Fibroblast of skin of left quadriceps (primary cell): ENCODE data around the gene CNNM1.

Source experiments
- DNase-seq, 2 experiments: peaks; one replicate each; pipeline ENCODE4 v3.0.0-alpha.2; 2013; ENCODE audit warnings: low read depth in 2 of 2

The CNNM1 gene

GRCh38 chr10:99329304-99329553 lies at the start of gene CNNM1:
CNNM1 (plus strand) TSS chr10:99329356; CDS start chr10:99329388, 32 bp downstream.
- no peak for DNase-seq

GRCh38 chr10:99279626-99280111 lies 49.5 kb upstream of the CNNM1 start:
- peak; percentile 77 to 80 for DNase-seq

- no peak for DNase-seq
These were observed 48.7 kb upstream of the CNNM1 start for GRCh38 chr10:99280472-99280871.

GRCh38 chr10:99285881-99286280 lies 43.3 kb upstream of the CNNM1 start:
- DNase-seq, result peak; percentile 23 to 24

GRCh38 chr10:99290306-99290705 lies 38.9 kb upstream of the CNNM1 start:
- DNase-seq, result no peak

GRCh38 chr10:99292159-99292558 lies 37.0 kb upstream of the CNNM1 start:
- DNase-seq, result peak; percentile 73 to 75

GRCh38 chr10:99296605-99297004 lies 32.6 kb upstream of the CNNM1 start:
- no peak for DNase-seq

- no peak for DNase-seq
These were observed 32.1 kb upstream of the CNNM1 start for GRCh38 chr10:99297033-99297432.

GRCh38 chr10:99303899-99304861 lies 25.0 kb upstream of the CNNM1 start:
- no peak for DNase-seq

GRCh38 chr10:99304862-99305229 lies 24.3 kb upstream of the CNNM1 start:
- DNase-seq, result no peak

- no peak for DNase-seq
These were observed 16.7 kb upstream of the CNNM1 start for GRCh38 chr10:99312501-99312900.

GRCh38 chr10:99315853-99316252 lies 13.3 kb upstream of the CNNM1 start:
- DNase-seq, result no peak

GRCh38 chr10:99316374-99316773 lies 12.8 kb upstream of the CNNM1 start:
- no peak for DNase-seq

GRCh38 chr10:99318048-99318447 lies 11.1 kb upstream of the CNNM1 start:
- no peak for DNase-seq

- DNase-seq, result no peak
These were observed 10.7 kb upstream of the CNNM1 start for GRCh38 chr10:99318475-99318874.

GRCh38 chr10:99325281-99325680 lies 3.9 kb upstream of the CNNM1 start:
- DNase-seq, result no peak

- DNase-seq, result no peak
These were observed 2.3 kb upstream of the CNNM1 start for GRCh38 chr10:99326871-99327270.

- no peak for DNase-seq
These were observed 415 bp upstream of the CNNM1 start for GRCh38 chr10:99328579-99329303.

- no peak for DNase-seq
These were observed 594 bp downstream of the CNNM1 start for GRCh38 chr10:99329554-99330346.

GRCh38 chr10:99330347-99330924 lies 1.3 kb downstream of the CNNM1 start:
- no peak for DNase-seq

- DNase-seq, result no peak
These were observed 2.1 kb downstream of the CNNM1 start for GRCh38 chr10:99331207-99331803.
